Head of caudate nucleus (tissue), 42 donors: ENCODE data around the gene RAB5IF.
A peak's percentile ranks its signal among the peaks of the same experiment; 100 is the strongest.
"Not testable (repeated sequence)": the region's sequence is repeated elsewhere in the genome, so short reads cannot be mapped to it uniquely, and the experiment has no call there.

Experiments
- DNase-seq, 42 donors: peaks; one replicate each; pipeline versions ENCODE4 v3.0.0 to v3.0.0-alpha.2; 2020 to 2021; ENCODE audit warnings: mixed read lengths in 7 of 42
- intact Hi-C: fragments of 100-400 bp; cut with DNase I; formaldehyde crosslinking; loops from one replicate; pipeline ENCODE4 v1.15.0; 2022

The RAB5IF gene

DNA sequence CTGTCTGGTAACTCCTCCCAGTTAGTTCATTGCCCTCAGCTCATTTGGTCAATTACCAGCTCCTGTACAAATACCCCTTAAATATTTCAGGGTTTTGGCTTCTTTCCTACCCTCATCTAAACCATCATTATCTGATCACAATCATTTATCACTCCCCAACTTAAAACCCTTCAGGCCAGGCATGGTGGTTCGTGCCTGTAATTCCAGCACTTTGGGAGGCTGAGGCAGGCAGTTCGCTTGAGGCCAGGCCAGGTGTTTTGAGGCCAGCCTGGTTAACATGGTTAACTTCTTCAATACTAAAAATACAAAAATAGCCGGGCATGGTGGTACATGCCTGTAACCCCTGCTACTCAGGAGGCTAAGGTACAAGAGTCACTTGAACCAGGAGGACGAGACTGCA lies 22.8 kb upstream of the RAB5IF start:
- no peak for DNase-seq
- intact Hi-C loops = no loop called here

GRCh38 chr20:36584018-36584481 lies 21.5 kb upstream of the RAB5IF start:
- no peak for DNase-seq
- intact Hi-C loops = no loop called here

GRCh38 chr20:36585410-36586125 lies 20.0 kb upstream of the RAB5IF start:
- no peak for DNase-seq
- intact Hi-C loops = no loop called here

DNA sequence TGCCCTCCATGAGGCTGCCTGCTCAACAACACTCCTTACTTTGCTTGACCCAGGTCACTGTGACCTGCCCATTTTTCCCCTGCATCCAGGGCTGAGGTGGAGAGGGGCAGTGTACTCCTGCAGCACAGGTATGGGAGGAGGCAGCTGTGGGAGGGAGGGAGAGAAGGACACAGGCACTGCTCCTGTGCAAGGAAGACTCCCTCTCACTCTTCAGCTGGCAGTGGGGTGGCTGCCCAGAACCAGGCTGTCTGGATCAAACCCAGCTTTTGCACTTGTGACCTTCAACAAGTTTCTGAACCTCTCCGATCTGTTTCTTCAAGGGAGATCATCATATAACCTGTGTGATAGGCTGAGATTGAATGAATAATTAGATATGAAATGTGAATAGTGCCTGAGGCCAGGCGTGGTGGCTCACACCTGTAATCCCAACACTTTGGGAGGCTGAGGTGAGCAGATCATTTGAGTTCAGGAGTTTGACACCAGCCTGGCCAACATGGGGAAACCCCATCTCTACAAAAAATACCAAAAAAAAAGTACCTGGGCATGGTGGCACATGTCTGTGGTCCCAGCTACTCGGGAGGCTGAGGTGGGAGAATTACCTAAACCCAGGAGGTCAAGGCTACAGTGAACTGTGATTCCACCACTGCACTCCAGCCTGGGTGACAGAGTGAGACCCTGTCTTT lies 18.1 kb upstream of the RAB5IF start:
- no peak for DNase-seq
- intact Hi-C loops = no loop called here

DNA sequence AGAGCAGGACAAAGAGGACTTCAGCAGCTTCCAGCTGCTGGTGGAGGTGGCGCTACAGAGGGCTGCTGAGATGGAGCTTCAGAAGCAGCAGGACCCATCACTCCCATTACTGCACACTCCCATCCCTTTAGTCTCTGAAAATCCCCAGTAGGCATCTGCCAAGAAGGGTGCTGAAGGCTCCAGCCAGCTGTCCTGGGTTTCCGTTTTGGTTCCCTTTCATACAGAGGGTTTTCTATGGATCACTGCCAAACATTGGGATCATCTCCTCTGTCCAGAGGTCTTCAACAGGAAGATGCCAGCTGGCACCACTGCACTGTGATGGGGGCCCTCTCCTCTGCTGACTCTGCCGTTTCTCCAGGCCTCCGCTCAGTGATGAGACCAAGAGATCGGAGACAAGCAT lies 14.3 kb upstream of the RAB5IF start:
- DNase-seq = no peak
- intact Hi-C loops = no loop called here

DNA sequence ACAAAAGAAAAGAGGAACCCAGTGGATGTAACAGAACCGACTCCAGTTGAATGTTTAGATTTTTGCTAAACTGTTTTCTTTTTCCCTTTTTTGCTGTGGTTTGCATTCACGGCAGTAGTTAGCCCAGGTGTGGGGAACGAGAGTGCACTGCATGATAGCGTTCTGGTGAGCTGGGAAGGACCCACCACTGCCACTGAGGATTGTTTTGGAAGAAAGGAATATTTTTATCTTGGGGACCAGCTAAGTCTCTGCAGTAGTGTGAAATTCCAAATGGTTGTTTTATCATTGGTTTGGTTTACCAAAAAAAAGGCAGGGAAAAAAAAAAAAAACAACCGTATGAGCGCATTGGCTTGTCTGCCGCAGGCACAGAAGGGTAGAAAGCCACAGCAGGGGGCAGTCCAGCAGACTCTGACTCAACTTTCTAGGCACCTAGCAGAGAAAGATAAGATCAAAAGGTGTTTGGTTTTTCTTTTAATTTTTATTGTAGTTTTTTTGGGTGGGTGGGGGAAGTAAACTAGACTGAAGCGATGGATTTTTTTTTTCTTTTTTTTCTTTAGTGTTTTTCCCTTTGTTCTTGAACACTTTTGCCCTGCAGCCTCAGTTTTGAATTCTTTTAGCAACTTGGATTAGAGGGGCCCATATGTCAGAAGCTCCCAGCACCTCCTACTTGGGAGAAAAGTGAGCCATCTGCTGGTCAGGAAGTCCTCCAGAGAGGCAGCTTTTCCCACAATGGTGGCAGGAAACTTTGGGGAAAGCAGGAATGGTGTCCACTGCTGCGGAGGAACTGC lies 13.5 kb upstream of the RAB5IF start:
- intact Hi-C loops = no loop called here
- peak in 32 of 42 donors; percentile 19 to 77 (median 50) for DNase-seq

- DNase-seq = no peak
- intact Hi-C loops = no loop called here
These were observed 12.1 kb upstream of the RAB5IF start for GRCh38 chr20:36593347-36593929.

- no peak for DNase-seq
- intact Hi-C loops = loop anchor here (5.0 to 10.0 kb wide), 4 partner anchors 43 to 285 kb away; partner anchors contain the start of gene NDRG3
These were observed 5.7 kb upstream of the RAB5IF start for GRCh38 chr20:36599912-36600345.

GRCh38 chr20:36601540-36601939 lies 4.0 kb upstream of the RAB5IF start:
- DNase-seq = no peak
- intact Hi-C loops = loop anchor here (5.0 to 10.0 kb wide), 4 partner anchors 44 to 283 kb away; partner anchors contain the start of gene NDRG3

- intact Hi-C loops = loop anchor here (5.0 to 10.0 kb wide), 4 partner anchors 48 to 280 kb away; partner anchors contain the start of gene NDRG3
- peak in 34 of 42 donors; percentile 7 to 52 (median 28) for DNase-seq
These were observed 604 bp upstream of the RAB5IF start for GRCh38 chr20:36604952-36605398.

DNA sequence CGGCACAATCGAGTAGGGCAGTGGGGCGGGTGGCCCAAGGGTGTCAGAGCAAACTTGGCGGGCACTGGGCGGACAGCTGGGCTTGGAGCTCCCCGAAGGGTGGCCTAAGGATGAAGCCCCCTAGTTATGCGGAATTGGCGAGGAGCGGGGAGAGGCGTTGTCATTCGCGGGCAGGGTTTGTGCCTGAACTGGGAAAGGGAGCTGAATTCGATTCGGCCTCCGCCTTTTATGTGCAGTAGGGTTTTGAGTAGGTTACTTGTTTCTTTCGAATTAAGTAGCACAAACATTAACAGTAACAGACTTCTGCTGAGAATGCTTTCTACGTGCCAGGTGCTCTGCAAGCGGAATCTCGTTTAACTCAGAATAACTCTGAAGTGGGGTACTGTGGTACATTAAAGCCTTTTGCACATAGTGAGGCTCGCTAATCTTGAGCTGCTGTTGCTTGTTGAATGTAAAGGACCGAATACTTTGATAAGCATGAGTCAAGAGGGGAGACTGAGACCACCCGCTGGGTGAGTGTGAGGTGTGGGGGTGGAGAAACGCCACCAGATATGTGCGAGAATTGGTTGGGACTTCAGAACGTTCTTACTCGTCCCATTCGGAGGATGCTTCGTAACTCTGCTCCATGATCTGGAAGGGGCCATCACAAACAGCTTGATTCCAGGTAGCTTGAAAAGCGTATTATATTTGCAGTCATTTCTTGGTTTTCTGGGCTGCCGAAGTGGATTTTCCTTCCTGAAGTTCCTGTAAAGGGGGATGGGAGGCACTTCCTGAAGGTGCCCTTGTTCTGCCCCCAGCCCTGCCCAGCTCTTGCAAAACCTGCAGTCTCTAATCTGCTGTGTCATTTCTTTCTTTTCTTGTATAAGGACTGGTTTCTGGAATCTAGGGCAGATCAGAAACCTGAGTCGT lies 833 bp downstream of the RAB5IF start:
- DNase-seq = peak in 9 of 42 donors; percentile 5 to 43 (median 30)
- intact Hi-C loops = loop anchor here (10.0 kb wide), 3 partner anchors 138 to 278 kb away; partner anchors contain the start of gene NDRG3

- intact Hi-C loops = loop anchor here (10.0 kb wide), 3 partner anchors 137 to 277 kb away; partner anchors contain the start of gene NDRG3
- no peak for DNase-seq
These were observed 2.2 kb downstream of the RAB5IF start for GRCh38 chr20:36607586-36608387.

DNA sequence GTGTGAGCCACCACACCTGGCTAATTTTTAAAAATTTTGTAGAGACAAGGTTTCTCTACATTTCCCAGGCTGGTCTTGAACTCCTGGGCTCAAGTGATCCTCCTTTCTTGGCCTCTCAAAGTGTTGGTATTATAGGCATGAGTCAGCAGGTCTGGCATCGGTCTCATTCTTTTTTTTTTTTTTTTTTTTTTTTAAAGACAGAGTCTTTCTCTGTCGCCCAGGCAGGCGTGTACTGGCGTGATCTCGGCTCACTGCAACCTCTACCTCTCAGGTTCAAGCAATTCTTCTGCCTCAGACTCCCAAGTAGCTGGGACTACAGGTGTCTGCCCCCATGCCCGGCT lies 2.8 kb downstream of the RAB5IF start:
- intact Hi-C loops = loop anchor here (10.0 kb wide), 3 partner anchors 136 to 276 kb away; partner anchors contain the start of gene NDRG3
- not testable (repeated sequence) for DNase-seq

DNA sequence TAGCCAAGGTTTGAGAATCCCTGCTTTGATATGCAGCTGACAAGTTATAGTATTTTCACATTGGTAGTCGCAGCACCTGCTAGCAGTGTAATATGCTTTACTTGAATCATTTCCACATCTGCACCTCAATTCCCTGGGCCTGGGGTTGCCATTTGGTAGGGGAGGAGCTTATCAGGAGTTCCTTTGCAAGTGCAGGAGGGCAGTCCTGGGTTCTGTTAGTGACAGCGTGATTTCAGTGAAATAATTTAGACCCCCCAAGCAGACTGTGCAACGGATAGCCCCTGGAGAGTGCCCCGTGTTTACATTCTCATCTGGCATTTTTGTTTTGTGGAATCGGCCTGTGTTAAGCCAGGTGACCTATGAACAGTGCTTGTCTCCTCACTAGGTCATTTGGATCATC lies 6.0 kb downstream of the RAB5IF start:
- intact Hi-C loops = no loop called here
- DNase-seq = no peak

GRCh38 chr20:36613974-36614373 lies 8.4 kb downstream of the RAB5IF start:
- no peak for DNase-seq

GRCh38 chr20:36614781-36615557 lies 9.4 kb downstream of the RAB5IF start:
- DNase-seq = no peak
- intact Hi-C loops = loop anchor here (5.0 kb wide), 1 partner anchor 337 kb away; the partner anchor contains the start of gene SAMHD1

More at GRCh38 chr20:36613974-36614373, 8.4 kb downstream of the RAB5IF start:
- intact Hi-C loops = no loop called here
